Panc1 (cell line): Measurements from ENCODE around the gene TBRG4.

Source experiments
- POLR2AphosphoS5 ChIP-seq: IDR thresholded peaks from 2 replicates; pipeline ENCODE4 v1.6.1; 2012; ENCODE audit warnings: mild to moderate bottlenecking, low read depth, low read length, moderate library complexity
- SIN3A ChIP-seq: IDR thresholded peaks from 2 replicates; pipeline ENCODE4 v1.6.1; 2012; ENCODE audit warnings: low read depth, mild to moderate bottlenecking, low read length, moderate library complexity, borderline replicate concordance; ENCODE audit not compliant: insufficient read depth
- TCF7L2 ChIP-seq: IDR thresholded peaks from 2 replicates; pipeline ENCODE4 v1.6.1; 2011; ENCODE audit warnings: mild to moderate bottlenecking, low read depth, low read length, inconsistent platforms
- TF ChIP-seq, protein P1 (sequence below): fragments of 450-650 bp; IDR thresholded peaks from 2 replicates; pipeline ENCODE4 v1.5.1; 2017; ENCODE audit warnings: mild to moderate bottlenecking
- TF ChIP-seq, protein P2 (sequence below), 2 experiments: IDR thresholded peaks; 2 replicates each; pipeline ENCODE4 v1.6.1; 2011 to 2012; ENCODE audit warnings: low read depth in 2 of 2, control low read depth in 1 of 2, low read length in 1 of 2, mild to moderate bottlenecking in 1 of 2, moderate library complexity in 1 of 2; ENCODE audit not compliant: insufficient read depth in 1 of 2

DNA sequence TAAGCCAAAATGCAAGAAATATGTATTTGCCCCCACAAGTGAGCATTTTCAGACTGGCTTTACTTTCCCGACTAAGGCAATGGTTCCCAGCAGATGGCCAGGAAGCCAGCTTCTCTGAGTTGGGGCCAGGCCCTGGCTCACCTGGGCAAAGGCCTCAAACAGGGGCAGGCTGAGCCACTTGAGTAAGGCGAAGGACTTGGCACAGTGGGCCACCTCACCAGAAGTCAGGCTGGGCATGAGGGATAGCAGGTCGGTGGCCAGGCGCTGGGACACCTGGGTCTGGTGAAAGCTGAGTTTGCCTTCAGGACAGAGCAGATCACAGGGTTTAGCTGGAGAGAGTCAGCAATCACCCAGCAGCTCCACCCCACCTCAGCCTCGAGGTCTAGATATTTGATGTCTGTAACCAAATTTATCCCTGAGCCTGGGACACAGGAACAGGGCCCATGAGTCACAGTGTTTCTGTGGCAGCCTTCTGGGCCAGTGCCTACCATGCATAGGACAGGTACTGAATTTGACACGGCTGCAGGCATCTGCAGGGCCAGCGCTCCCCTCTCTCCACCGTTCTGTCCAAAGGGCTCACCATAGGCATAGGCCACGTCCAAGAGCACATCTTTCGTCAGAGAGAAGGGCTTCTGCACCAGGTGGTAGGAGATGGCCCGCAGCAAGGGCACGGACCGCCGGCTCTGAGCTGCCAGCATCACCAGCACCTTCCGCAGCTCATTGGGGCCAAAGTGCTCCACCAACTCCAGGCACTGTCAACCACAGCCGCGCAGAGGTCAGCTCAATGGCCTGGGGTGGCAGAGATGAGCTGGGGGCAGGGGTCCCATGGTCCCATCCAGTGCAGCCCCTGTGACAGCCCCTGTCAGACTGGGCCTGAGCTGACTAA is 7.3 kb downstream of the TBRG4 start:
- TF ChIP-seq, protein P1, sequence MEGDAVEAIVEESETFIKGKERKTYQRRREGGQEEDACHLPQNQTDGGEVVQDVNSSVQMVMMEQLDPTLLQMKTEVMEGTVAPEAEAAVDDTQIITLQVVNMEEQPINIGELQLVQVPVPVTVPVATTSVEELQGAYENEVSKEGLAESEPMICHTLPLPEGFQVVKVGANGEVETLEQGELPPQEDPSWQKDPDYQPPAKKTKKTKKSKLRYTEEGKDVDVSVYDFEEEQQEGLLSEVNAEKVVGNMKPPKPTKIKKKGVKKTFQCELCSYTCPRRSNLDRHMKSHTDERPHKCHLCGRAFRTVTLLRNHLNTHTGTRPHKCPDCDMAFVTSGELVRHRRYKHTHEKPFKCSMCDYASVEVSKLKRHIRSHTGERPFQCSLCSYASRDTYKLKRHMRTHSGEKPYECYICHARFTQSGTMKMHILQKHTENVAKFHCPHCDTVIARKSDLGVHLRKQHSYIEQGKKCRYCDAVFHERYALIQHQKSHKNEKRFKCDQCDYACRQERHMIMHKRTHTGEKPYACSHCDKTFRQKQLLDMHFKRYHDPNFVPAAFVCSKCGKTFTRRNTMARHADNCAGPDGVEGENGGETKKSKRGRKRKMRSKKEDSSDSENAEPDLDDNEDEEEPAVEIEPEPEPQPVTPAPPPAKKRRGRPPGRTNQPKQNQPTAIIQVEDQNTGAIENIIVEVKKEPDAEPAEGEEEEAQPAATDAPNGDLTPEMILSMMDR: no peak
- TF ChIP-seq POLR2AphosphoS5 (no peak), SIN3A (no peak), TCF7L2 (no peak)
- TF ChIP-seq, protein P2, sequence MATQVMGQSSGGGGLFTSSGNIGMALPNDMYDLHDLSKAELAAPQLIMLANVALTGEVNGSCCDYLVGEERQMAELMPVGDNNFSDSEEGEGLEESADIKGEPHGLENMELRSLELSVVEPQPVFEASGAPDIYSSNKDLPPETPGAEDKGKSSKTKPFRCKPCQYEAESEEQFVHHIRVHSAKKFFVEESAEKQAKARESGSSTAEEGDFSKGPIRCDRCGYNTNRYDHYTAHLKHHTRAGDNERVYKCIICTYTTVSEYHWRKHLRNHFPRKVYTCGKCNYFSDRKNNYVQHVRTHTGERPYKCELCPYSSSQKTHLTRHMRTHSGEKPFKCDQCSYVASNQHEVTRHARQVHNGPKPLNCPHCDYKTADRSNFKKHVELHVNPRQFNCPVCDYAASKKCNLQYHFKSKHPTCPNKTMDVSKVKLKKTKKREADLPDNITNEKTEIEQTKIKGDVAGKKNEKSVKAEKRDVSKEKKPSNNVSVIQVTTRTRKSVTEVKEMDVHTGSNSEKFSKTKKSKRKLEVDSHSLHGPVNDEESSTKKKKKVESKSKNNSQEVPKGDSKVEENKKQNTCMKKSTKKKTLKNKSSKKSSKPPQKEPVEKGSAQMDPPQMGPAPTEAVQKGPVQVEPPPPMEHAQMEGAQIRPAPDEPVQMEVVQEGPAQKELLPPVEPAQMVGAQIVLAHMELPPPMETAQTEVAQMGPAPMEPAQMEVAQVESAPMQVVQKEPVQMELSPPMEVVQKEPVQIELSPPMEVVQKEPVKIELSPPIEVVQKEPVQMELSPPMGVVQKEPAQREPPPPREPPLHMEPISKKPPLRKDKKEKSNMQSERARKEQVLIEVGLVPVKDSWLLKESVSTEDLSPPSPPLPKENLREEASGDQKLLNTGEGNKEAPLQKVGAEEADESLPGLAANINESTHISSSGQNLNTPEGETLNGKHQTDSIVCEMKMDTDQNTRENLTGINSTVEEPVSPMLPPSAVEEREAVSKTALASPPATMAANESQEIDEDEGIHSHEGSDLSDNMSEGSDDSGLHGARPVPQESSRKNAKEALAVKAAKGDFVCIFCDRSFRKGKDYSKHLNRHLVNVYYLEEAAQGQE (IDR thresholded peaks at IDR 0.05; ENCODE audit: insufficient read depth in 1 of 2, low read depth in 2 of 2, low read length in 1 of 2): no peak
